Loucy (cell line): Measurements from ENCODE around the gene DCDC2.
A peak's percentile ranks its signal among the peaks of the same experiment; 100 is the strongest.

Experiments
- H2AFZ ChIP-seq: fragments of 200-600 bp; sonication (generic); 2 replicates; pipeline ENCODE4 v1.6.0; 2016; ENCODE audit warnings: antibody characterized with exemption, mild to moderate bottlenecking, low read length, moderate library complexity
- H3F3A ChIP-seq: fragments of 200-600 bp; 2 replicates; pipeline ENCODE4 v1.6.0; 2016; ENCODE audit warnings: antibody characterized with exemption, low read depth, mild to moderate bottlenecking
- H3K27me3 ChIP-seq: fragments of 200-600 bp; sonication (generic); 2 replicates; pipeline ENCODE4 v1.6.1; 2014; ENCODE audit warnings: low read length, mild to moderate bottlenecking; ENCODE audit not compliant: insufficient read depth, poor library complexity, severe bottlenecking
- H3K36me3 ChIP-seq: fragments of 200-600 bp; sonication (generic); 2 replicates; pipeline ENCODE4 v1.6.1; 2016; ENCODE audit warnings: low read length; ENCODE audit not compliant: insufficient read depth
- H3K4me1 ChIP-seq: fragments of 200-600 bp; sonication (generic); 2 replicates; pipeline ENCODE4 v1.5.1; 2014; ENCODE audit warnings: low read length, mild to moderate bottlenecking; ENCODE audit not compliant: insufficient read depth, poor library complexity, severe bottlenecking
- H3K4me2 ChIP-seq: fragments of 200-600 bp; sonication (generic); 2 replicates; pipeline ENCODE4 v1.6.0; 2014; ENCODE audit warnings: antibody characterized with exemption, low read length, low read depth, mild to moderate bottlenecking; ENCODE audit not compliant: poor library complexity, severe bottlenecking
- H3K4me3 ChIP-seq: fragments of 200-600 bp; sonication (generic); 2 replicates; pipeline ENCODE4 v1.5.1; 2014; ENCODE audit warnings: low read length, mild to moderate bottlenecking, mixed read lengths; ENCODE audit not compliant: poor library complexity, severe bottlenecking
- H3K79me2 ChIP-seq: fragments of 200-600 bp; sonication (generic); 2 replicates; pipeline ENCODE4 v1.6.1; 2014; ENCODE audit warnings: low read length; ENCODE audit not compliant: insufficient read depth
- H3K9ac ChIP-seq: fragments of 200-600 bp; sonication (generic); 2 replicates; pipeline ENCODE4 v1.6.0; 2014; ENCODE audit warnings: mild to moderate bottlenecking, low read depth, low read length, moderate library complexity; ENCODE audit not compliant: poor library complexity, severe bottlenecking
- H3K9me2 ChIP-seq: fragments of 200-600 bp; sonication (generic); replicated peaks from 2 replicates; pipeline ENCODE4 v1.6.1; 2016; ENCODE audit warnings: low read depth, low read length, mixed read lengths
- H3K9me3 ChIP-seq: fragments of 200-600 bp; sonication (generic); 2 replicates; pipeline ENCODE4 v1.6.1; 2014; ENCODE audit warnings: mild to moderate bottlenecking, antibody characterized with exemption, low read length, low read depth; ENCODE audit not compliant: insufficient read depth
- H4K20me1 ChIP-seq: fragments of 200-600 bp; sonication (generic); 2 replicates; pipeline ENCODE4 v1.6.0; 2014; ENCODE audit warnings: antibody characterized with exemption, low read length, mild to moderate bottlenecking; ENCODE audit not compliant: insufficient read depth, poor library complexity, severe bottlenecking
- EZH2phosphoT487 ChIP-seq: fragments of 200-600 bp; IDR thresholded peaks from 2 replicates; pipeline ENCODE4 v1.6.1; 2018; ENCODE audit warnings: antibody characterized with exemption, mild to moderate bottlenecking, moderate library complexity, borderline replicate concordance
- TF ChIP-seq, protein P1 (sequence below): fragments of 200-600 bp; sonication (generic); conservative IDR thresholded peaks from 2 replicates; pipeline ENCODE4 v1.5.1; 2014; ENCODE audit warnings: mild to moderate bottlenecking, antibody characterized with exemption, low read length

The DCDC2 gene

GRCh38 chr6:24283043-24283985, 74.5 kb downstream of the DCDC2 start:
- Histone ChIP-seq H3K4me3 (peak overlapping the region; percentile 73), H2AFZ (peak overlapping the region; percentile 96), H3K9me2 (no peaks in the 10 kb centered on the region), H3K4me1 (no peaks in the 10 kb centered on the region), H4K20me1 (no peaks in the 10 kb centered on the region), H3K27me3 (no peaks in the 10 kb centered on the region), H3K9me3 (no peaks in the 10 kb centered on the region), H3K36me3 (no peaks in the 10 kb centered on the region), H3F3A (no peaks in the 10 kb centered on the region), H3K79me2 (no peaks in the 10 kb centered on the region), H3K9ac (no peak overlapping the region), H3K4me2 (peak overlapping the region; percentile 90)
- TF ChIP-seq EZH2phosphoT487: no peak
- TF ChIP-seq, protein P1, sequence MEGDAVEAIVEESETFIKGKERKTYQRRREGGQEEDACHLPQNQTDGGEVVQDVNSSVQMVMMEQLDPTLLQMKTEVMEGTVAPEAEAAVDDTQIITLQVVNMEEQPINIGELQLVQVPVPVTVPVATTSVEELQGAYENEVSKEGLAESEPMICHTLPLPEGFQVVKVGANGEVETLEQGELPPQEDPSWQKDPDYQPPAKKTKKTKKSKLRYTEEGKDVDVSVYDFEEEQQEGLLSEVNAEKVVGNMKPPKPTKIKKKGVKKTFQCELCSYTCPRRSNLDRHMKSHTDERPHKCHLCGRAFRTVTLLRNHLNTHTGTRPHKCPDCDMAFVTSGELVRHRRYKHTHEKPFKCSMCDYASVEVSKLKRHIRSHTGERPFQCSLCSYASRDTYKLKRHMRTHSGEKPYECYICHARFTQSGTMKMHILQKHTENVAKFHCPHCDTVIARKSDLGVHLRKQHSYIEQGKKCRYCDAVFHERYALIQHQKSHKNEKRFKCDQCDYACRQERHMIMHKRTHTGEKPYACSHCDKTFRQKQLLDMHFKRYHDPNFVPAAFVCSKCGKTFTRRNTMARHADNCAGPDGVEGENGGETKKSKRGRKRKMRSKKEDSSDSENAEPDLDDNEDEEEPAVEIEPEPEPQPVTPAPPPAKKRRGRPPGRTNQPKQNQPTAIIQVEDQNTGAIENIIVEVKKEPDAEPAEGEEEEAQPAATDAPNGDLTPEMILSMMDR: peak; percentile 89

DNA sequence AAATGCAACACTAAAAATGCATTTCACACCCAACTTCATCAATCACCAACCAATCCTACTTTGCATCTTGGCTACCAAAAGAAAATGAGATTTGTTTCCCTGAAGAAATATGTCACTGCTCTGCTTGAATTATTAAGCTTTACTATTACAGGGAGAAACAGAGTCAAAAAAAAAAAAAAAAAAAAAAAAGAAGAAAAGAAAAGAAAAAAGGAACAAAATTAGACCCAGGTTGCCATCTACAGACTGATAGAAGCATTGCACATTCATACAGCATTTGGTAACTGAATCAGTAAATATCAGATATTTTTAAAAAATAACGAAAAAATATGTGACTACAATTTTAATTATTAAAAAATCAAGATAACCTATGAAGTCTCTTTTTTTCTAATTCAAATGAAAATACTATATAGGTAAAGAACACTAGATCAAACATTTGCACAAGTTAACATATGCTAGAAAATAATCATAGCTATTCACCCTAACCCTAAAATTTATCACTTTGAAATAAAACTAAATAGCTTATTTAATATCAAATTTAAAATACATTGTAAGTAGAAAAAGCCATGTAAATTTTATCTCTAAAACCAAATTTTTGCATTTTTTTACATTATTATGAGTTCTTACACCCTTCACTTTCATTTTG, 83.3 kb downstream of the DCDC2 start:
- Histone ChIP-seq H3K36me3 (no peaks in the 10 kb centered on the region), H3K79me2 (no peaks in the 10 kb centered on the region), H3K9ac (no peak overlapping the region), H4K20me1 (no peaks in the 10 kb centered on the region), H3K9me2 (no peaks in the 10 kb centered on the region), H3K27me3 (no peaks in the 10 kb centered on the region), H3K4me2 (no peak overlapping the region), H3K4me3 (no peak overlapping the region), H3K9me3 (no peaks in the 10 kb centered on the region), H3K4me1 (no peaks in the 10 kb centered on the region), H2AFZ (no peak overlapping the region), H3F3A (no peaks in the 10 kb centered on the region)
- no peak for TF ChIP-seq EZH2phosphoT487
- TF ChIP-seq, protein P1: peak; percentile 67

DNA sequence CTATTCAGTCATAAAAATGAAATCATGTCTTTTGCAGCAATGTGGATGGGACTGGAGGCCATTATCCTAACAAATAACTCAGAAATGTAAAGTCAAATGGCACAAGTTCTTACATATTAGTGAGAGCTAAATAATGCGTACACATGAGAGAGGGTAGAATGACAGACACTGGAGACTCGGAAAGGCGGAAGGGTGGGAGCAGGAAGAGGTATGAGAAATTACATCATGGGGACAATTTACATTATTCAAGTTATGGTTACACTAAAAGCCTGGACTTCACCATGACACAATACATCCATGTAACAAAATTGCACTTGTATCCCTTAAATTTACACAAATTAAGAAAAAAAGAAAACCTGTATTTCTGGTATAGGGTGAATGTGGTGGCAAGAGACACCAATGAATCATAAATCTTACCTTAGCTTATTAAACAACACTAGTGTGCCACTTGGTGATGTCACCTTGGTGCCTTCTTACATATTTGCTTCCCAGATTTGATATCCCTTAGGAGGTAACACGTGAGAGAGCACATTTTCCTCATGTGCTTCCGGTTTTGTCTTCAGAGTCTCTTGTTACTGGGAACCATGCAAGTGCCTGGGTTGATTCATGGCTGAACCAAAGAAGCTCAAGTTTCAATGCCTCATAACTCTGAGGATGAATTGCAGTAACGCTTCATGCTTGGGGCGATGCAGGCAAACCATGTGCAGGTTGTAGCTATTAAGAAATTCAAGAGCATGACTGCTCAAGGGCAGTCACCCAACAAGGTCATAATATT, 84.6 kb downstream of the DCDC2 start:
- Histone ChIP-seq H3K27me3 (no peaks in the 10 kb centered on the region), H3K9ac (no peak overlapping the region), H3K36me3 (no peaks in the 10 kb centered on the region), H3K9me2 (no peaks in the 10 kb centered on the region), H3K79me2 (no peaks in the 10 kb centered on the region), H3K4me3 (no peak overlapping the region), H4K20me1 (no peaks in the 10 kb centered on the region), H3K4me2 (no peak overlapping the region), H3F3A (no peaks in the 10 kb centered on the region), H3K9me3 (no peaks in the 10 kb centered on the region), H3K4me1 (no peaks in the 10 kb centered on the region), H2AFZ (0 out of 2 replicates have a peak overlapping the region, but pooled peaks have one; percentile 29)
- no peak for TF ChIP-seq EZH2phosphoT487
- TF ChIP-seq, protein P1: no peak
